ENCODE results near the gene SDK1. TPM values are rescaled to one million over a fixed set of nuclear protein-coding genes. Genes with fewer than 3 reads are reported as not detected.
"Not testable (repeated sequence)": the region's sequence is repeated elsewhere in the genome, so short reads cannot be mapped to it uniquely, and the experiment has no call there.

SDK1 gene
- total RNA-seq, 4 donors from 2014 or later: 3.7 to 80.9 (median 13.1) TPM

DNA sequence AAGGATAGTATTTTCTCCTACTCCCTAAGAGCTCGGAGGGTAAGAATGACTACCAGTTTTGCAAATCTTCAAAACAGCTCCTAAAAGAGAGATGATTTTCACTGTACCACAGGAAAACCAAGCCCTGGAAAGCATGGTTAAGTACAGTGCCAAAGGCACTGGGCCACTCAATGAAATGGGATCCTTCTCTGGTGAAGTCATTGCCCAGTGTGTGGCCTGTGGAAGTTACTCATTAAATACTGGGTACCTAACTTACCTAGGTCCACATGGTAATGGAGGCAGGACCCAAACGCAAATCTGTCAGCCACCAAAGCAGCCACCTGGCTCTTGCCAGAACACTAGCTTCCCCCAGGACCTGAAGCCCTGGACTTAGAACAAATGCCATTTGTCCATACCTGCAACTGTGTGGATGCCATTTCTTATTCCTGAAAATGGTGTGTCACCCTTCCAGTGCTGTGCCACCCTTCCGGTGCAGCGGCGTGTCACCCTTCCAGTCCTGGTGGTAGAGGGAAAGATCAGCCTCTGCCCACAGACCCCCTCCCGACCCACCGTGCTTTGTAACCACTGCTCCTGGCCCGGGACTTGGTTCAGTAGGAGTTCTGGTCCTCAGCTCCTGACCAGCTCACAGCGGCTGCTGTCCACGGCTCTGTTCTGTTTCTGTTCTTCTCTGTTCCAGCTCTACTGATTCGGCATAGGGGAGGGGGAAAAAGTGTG lies 659.2 kb downstream of the SDK1 start:
- TF ChIP-seq, protein P1, sequence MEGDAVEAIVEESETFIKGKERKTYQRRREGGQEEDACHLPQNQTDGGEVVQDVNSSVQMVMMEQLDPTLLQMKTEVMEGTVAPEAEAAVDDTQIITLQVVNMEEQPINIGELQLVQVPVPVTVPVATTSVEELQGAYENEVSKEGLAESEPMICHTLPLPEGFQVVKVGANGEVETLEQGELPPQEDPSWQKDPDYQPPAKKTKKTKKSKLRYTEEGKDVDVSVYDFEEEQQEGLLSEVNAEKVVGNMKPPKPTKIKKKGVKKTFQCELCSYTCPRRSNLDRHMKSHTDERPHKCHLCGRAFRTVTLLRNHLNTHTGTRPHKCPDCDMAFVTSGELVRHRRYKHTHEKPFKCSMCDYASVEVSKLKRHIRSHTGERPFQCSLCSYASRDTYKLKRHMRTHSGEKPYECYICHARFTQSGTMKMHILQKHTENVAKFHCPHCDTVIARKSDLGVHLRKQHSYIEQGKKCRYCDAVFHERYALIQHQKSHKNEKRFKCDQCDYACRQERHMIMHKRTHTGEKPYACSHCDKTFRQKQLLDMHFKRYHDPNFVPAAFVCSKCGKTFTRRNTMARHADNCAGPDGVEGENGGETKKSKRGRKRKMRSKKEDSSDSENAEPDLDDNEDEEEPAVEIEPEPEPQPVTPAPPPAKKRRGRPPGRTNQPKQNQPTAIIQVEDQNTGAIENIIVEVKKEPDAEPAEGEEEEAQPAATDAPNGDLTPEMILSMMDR (IDR thresholded peaks at IDR 0.05): no peak
- TF ChIP-seq POLR2A (IDR thresholded peaks at IDR 0.05): no peak
- Histone ChIP-seq H3K9me3 (no peaks in the 10 kb centered on the region), H3K27me3 (no peaks in the 10 kb centered on the region), H3K4me3 (no peak overlapping the region), H3K27ac (no peak overlapping the region), H3K36me3 (no peaks in the 10 kb centered on the region), H3K4me1 (no peaks in the 10 kb centered on the region)
- DNase-seq: no peak

DNA sequence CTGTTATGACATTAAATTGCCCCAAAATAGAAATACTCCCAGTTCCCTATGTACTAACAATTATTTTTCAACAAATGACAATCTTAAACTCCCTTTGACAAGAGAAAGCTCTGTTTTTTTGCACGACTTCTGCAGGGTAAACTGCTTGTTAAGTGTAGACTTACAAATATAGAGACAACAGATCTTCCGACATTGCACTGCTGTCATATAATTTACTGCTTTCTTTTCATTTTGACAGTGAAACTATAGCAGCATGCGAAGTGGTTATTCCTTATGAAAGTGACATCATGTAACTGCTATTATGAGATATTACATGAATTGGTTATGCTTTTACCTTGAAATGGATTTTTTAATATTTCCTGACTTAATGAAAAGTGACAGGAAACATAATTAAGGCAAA lies 659.9 kb downstream of the SDK1 start:
- Histone ChIP-seq H3K27ac (no peak overlapping the region), H3K27me3 (no peaks in the 10 kb centered on the region), H3K36me3 (no peaks in the 10 kb centered on the region), H3K9me3 (no peaks in the 10 kb centered on the region), H3K4me1 (no peaks in the 10 kb centered on the region), H3K4me3 (no peak overlapping the region)
- DNase-seq: no peak
- no peak for TF ChIP-seq POLR2A (IDR thresholded peaks at IDR 0.05)
- TF ChIP-seq, protein P1 (IDR thresholded peaks at IDR 0.05): no peak

DNA sequence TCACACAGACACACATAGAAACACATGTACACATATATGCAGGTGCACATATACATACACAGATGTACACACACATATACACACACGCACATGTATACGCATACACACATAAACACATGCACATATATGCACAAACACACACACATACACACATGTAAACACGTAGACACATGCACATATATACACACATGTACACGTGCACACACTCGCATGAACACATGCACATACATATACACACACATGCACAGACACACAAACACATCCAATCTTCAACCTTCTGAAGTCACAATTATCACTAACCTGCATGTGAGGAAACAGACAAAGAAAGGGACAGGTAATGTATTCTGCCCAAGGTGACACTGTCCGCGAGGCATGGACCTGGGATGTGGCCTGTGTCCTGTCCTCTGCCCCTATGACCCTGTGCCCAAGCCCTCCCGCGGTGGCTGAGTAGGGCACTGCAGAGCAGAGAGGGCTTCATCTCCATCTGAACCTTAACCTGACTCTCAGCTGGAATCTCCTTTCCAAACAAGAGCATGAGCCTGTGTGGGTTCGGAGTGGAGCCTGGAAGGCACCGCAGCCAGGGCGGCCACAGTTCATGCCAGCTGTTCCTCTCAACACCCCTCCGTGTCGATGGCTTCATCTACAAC lies 660.9 kb downstream of the SDK1 start:
- Histone ChIP-seq H3K4me3 (no peak overlapping the region), H3K9me3 (no peaks in the 10 kb centered on the region), H3K36me3 (no peaks in the 10 kb centered on the region), H3K4me1 (no peaks in the 10 kb centered on the region), H3K27me3 (no peaks in the 10 kb centered on the region), H3K27ac (no peak overlapping the region)
- TF ChIP-seq, protein P1 (IDR thresholded peaks at IDR 0.05): no peak
- no peak for TF ChIP-seq POLR2A (IDR thresholded peaks at IDR 0.05)
- no peak for DNase-seq

DNA sequence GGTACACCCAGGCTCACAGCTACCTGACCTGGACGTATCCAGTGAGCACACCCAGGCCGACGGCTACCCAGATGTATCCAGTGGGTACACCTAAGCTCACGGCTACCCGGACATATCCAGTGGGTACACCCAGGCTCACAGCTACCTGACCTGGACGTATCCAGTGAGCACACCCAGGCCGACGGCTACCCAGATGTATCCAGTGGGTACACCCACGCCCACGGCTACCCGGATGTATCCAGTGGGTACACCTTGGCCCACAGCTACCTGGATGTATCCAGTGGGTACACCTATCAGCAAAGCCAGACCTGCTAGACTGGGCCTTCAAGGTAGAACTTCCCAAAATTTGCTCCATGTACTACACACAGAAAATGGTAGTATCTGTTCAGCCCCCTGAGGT lies 662.7 kb downstream of the SDK1 start:
- H3K9me3 ChIP-seq, H3K36me3 ChIP-seq, H3K27me3 ChIP-seq: not testable (repeated sequence)

DNA sequence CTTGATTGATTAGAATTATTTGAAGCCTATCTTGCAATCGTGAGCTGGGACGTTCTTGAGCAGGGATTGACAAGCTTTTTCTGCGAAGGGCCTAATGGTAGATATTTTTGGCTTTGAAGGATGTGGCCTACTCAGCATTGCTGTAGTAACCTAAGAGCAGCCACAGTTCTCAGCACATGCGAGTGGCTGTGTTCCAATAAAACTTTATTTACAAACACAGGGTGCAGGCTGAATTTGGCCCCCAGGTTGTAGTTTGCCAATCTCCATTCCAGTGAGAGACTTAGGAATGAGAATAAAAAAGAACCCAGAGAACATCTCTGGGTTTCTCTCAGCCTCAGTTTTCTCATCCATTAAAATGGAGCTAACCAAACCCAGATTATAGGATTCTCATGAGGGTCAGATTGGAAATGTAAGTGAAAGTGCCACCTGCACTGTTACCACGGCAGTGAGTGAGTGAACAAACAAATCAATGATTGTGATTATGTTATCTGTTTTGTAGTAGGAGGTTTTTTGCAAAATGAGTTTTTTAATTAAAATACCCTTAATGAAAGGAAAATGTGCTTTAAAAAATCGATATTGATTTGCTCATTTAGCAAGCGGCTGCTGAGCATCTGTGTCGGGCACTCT lies 664.0 kb downstream of the SDK1 start:
- Histone ChIP-seq H3K27me3 (no peaks in the 10 kb centered on the region), H3K27ac (no peak overlapping the region), H3K9me3 (no peaks in the 10 kb centered on the region), H3K4me3 (no peak overlapping the region), H3K4me1 (no peaks in the 10 kb centered on the region), H3K36me3 (no peaks in the 10 kb centered on the region)
- TF ChIP-seq, protein P1 (IDR thresholded peaks at IDR 0.05): no peak
- no peak for TF ChIP-seq POLR2A (IDR thresholded peaks at IDR 0.05)
- no peak for DNase-seq

More for the DNA sequence above, 662.7 kb downstream of the SDK1 start:
- H3K4me3 ChIP-seq, DNase-seq, H3K4me1 ChIP-seq, H3K27ac ChIP-seq: not testable (repeated sequence)

DNA sequence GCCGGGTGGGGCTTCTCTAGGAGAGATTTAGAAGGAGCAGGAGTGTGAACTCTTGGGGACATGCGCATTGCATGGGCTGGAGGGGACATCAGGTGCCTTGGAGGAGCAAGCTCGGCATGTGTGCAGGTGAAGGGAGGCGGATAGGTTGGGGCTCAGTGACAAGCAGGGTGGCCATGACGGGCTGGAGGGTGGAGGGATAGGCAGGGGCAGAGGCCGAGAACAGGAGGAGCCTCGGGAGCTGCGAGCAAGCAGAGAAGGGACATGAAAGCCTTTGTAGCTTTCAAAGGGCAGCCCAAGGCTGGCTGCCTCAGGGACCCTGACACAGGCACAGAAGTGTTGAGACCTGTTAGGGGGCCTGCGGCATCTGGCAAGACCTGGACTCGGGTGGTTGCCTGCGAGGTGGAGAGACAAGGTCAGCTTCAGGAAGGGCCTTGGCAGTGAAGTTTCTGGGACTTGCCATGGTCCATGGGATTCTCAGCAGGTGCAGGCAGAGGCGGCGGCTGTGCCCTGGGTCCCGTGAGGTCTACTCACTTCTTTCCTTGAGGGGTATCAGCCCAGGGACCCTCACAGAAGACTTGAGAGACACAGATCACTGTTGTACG lies 664.8 kb downstream of the SDK1 start:
- Histone ChIP-seq H3K4me1 (no peaks in the 10 kb centered on the region), H3K27ac (no peak overlapping the region), H3K36me3 (no peaks in the 10 kb centered on the region), H3K9me3 (no peaks in the 10 kb centered on the region), H3K27me3 (no peaks in the 10 kb centered on the region), H3K4me3 (no peak overlapping the region)
- TF ChIP-seq, protein P1 (IDR thresholded peaks at IDR 0.05): no peak
- no peak for TF ChIP-seq POLR2A (IDR thresholded peaks at IDR 0.05)
- DNase-seq: no peak
